DMS 273 (cell line): ENCODE data around the gene PIP5K1C.
"Not testable (repeated sequence)": the region's sequence is repeated elsewhere in the genome, so short reads cannot be mapped to it uniquely, and the experiment has no call there.

Experiments used
- DNase-seq: peaks from one replicate; lab custom pipeline; 2025; ENCODE audit not compliant: unreplicated experiment; lab: John Stamatoyannopoulos, UW

Gene PIP5K1C

GRCh38 chr19:3595521-3596061, 104.7 kb downstream of the PIP5K1C start:
- no peak for DNase-seq

DNA sequence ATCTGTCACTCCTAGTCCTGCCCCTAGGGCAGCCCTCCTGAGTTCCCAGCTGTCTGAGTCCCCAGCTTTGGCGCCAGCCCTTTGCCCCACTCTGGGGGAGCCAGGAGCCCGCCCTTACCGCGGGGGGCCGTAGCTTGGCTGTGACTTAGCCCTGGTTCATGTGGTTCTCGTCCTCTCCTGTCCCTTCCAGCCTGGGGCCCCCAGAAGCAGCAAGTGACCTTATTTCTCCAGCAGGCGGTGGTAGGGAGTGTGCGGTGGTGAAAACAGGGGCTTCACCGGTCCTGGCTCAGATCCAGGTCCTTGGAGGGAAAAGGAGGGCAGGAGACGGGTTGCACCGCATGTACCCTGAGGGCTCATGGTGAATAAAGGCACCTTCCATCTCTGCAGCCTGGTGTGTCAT, 107.1 kb downstream of the PIP5K1C start:
- no peak for DNase-seq

DNA sequence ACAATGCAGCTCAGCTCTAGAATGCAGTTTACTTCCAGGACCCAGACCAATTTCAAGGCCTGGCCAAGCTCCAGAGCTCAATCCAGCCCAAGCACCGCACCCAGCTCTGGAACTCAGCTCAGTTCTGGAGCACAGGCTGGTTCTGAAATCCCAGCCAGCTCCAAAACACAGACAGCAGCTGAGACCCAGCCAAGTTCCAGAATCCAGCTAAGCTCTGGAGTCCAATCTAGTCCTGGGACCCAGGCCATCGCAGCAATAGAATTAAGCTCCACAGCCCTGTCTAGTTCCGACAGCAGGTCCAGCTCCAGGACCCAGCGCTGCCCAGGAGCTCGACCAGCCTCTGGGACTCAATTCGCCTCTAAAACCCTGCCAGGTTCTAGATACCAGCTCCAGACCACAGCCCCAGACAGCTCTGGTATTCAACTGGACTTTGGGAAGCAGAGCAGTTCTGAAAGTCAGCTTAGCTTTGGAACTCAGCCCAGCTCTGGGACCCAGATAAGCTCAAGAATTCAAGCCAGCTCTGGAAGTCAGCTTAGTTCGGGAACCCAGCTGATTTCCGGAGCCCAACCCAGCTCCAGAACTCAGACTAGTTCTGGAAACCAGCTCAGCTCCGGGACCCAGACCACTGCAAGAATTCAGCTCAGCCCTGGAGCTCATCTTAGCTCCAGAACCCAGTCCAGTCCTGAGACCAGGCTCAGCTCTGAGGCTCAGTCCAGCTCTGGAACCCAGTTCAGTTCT, 108.2 kb downstream of the PIP5K1C start:
- DNase-seq, result no peak

- DNase-seq, result no peak
Observed at GRCh38 chr19:3590991-3591659, 109.1 kb downstream of the PIP5K1C start.

DNA sequence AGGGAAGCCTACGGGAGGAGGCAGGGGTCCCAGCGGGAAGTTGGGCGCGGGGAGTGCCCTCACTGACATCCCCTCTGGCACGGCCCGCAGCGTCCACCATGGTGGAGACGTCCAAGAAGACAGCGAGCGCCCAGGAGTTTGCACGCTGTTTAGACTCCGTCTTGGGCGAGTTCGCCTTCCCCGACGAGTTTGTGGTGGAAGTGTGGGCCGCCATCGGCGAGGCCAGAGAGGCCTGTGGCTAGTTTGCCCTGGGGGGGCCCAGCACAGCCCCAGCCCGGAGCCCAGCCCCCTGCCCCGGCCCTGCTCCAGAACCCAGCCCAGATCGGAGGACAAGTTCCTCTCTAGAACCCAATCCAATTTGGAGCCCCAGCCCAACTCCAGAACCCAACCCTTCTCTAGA, 110.3 kb downstream of the PIP5K1C start:
- no peak for DNase-seq

DNA sequence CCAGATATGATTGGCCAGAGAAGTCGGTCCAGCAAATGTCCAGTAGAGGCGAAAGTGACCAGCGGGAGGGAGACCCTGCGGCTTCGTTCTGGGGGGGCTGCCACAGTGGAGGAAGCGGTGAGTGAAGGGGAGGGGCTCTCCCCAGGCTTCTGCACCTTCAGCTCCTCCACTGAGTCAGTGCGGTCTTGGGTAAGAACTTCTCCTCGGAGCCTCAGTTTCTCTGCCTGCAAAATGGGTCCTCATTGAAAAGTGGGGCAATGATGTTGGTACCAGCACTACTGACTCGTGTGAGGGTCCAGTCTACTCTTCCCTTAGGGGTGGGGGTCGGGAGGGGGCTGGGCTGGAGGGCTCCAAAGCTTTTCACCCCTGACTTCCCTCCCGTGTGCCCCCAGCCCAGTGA, 110.8 kb downstream of the PIP5K1C start:
- no peak for DNase-seq

DNA sequence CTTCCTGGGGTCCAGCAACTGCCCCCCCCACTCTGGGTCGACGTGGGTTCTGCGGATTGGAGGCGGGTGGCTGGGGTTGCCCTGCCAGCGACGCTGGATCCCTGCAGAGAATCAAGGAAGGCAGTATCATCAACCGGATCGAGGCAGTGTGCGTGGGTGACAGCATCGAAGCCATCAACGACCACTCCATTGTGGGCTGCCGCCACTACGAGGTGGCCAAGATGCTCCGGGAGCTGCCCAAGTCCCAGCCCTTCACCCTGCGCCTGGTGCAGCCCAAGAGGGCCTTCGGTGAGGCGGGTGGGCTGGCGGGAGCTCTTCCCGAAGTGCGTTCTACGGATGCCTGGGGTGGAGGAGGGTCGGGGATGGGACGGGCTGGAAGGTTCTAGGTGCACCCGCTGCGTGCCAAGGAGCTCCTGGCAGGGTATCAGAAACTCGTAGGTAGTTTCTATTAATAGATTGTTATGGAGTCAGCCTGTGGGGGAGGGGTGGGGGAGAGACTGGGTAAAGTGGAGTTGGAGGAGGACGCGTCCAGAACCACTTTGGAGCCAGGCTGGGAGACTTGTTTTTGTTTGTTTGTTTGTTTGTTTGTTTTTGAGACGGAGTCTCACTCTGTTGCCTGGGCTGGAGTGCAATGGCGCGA, 113.4 kb downstream of the PIP5K1C start:
- DNase-seq, result peak; percentile 42

- peak; percentile 76 for DNase-seq
Observed at GRCh38 chr19:3586127-3586626, 114.1 kb downstream of the PIP5K1C start.

- no peak for DNase-seq
Observed at GRCh38 chr19:3585301-3586126, 114.8 kb downstream of the PIP5K1C start, which contains the start of gene GIPC3. TSS of gene GIPC3 (plus strand) at chr19:3585478. CDS start at chr19:3585598, 120 bp downstream.

GRCh38 chr19:3584036-3584802, 116.0 kb downstream of the PIP5K1C start:
- not testable (repeated sequence) for DNase-seq

DNA sequence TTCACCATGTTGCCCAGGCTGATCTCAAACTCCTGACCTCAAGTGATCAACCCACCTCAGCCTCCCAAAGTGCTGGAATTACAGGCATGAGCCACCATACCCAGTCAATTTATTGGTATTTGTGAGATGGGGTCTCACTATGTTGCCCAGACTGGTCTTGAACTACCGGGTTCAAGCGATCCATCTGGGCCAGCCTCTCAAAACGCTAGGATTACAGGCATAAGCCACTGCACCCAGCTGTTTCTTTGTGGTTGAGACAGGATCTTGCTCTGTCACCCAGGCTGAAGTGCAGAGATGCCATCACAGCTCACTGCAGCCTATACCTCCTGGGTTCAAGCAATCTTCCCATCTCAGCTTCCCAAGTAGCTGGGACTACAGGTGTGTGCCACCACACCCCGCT, 118.5 kb downstream of the PIP5K1C start:
- DNase-seq, result not testable (repeated sequence)
